GM12891 (cell line): ENCODE measurements around the gene HDAC9.

Experiments used
- POLR2AphosphoS5 ChIP-seq: IDR thresholded peaks from 2 replicates; pipeline ENCODE4 v1.6.1; 2011; ENCODE audit warnings: low read depth, low read length, control low read depth
- TAF1 ChIP-seq: IDR thresholded peaks from 2 replicates; pipeline ENCODE4 v1.6.1; 2011; ENCODE audit warnings: low read depth, low read length, control low read depth

- TF ChIP-seq TAF1 (no peak), POLR2AphosphoS5 (no peak)
Measured at GRCh38 chr7:18553605-18554003, 58.1 kb downstream of the HDAC9 start.
